H1 (cell line): Measurements from ENCODE around the gene KCNK4. TPM values are rescaled to one million over a fixed set of nuclear protein-coding genes. Genes with fewer than 3 reads are reported as not detected.
A peak's percentile ranks its signal among the peaks of the same experiment; 100 is the strongest.

Experiments used
- EZH2 ChIP-seq: fragments of 200-600 bp; sonication (generic); IDR thresholded peaks from 2 replicates; pipeline ENCODE4 v1.7.1; 2012; ENCODE audit warnings: low read depth, mild to moderate bottlenecking, moderate library complexity, low read length, inconsistent platforms; ENCODE audit not compliant: severe bottlenecking
- POLR2AphosphoS5 ChIP-seq: IDR thresholded peaks from 2 replicates; pipeline ENCODE4 v1.6.1; 2011; ENCODE audit warnings: low read depth, low read length
- SP4 ChIP-seq: IDR thresholded peaks from 2 replicates; pipeline ENCODE4 v1.6.1; 2012; ENCODE audit warnings: low read length, inconsistent platforms
- polyA plus RNA-seq, 7 experiments: library from polyadenylated mRNA; depleted of rRNA in 3 of 7; stranded (reverse) in 5 of 7; unstranded in 2 of 7; fragments of >200 nt in 5 of 7; fragments of 200-250 nt in 2 of 7; gene quantifications; 1 replicate in 5 of 7; 2 replicates in 1 of 7; 4 replicates in 1 of 7; pipeline versions ENCODE4 v1.2.1 to v1.2.3, GENCODE V29; 2011 to 2013; ENCODE audit warnings: missing spikeins in 2 of 7, mixed read lengths in 2 of 7
- total RNA-seq: library from RNA; stranded (reverse); fragmentation: NEBNext Ultra II Directional; extraction: Animal tissue kit (Norgen Biotek cat#: 25700); gene quantifications from 2 replicates; pipeline ENCODE4 v1.2.1, GENCODE V29; 2021

The KCNK4 gene
- total and polyA plus RNA-seq, 2 of the 8 experiments (the other 6 are each of a cell fraction or from before 2014, with no cell fraction given): 0.19 TPM; not detected in 1

DNA sequence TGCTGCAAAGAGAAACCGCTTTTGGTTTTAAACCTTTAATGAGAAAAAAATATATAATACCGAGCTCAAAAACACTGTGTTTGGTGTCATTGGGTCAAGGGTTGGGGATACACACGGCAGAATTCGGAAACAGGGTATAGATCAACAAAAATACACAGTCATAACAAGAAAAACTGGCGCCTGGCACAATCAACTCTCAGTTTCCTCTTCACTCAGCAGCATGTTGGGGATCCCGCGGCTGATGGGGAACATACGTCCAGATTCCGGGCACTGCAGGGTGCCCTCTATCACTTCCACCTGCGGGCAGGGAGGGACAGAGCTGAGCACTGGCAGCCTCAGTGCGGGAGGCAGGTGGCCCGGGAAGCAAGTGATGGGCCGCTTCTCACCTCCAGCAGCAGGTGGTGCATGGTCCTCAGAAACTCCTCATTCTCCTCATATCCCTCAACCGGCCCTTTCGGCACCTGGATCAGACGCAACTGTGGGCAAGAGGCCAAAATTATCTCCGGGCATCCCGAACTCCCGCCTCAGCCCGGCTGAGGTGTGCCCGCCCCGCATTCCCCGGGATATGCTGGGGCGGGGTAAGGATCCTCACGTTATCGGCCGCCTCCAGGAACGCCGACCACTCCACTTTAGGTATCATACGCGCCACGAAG is 25.7 kb downstream of the KCNK4 start (continued):
- TF ChIP-seq SP4 (no peak), EZH2 (no peak), POLR2AphosphoS5 (peak; percentile 14)
- TF ChIP-seq, all 59 proteins: peak for 5
